Keratinocyte (primary cell): ENCODE results near the gene FOXP3. TPM values are rescaled to one million over a fixed set of nuclear protein-coding genes. Genes with fewer than 3 reads are reported as not detected.

Experiments used
- DNase-seq: peaks from one replicate; pipeline ENCODE4 v3.0.0-alpha.2; 2011; ENCODE audit warnings: low read depth, missing footprints, low spot score
- FAIRE-seq: peaks from 2 replicates; lab custom pipeline; 2011; peaks lifted over from hg19 to GRCh38; lab: Jason Lieb, UNC
- H2AFZ ChIP-seq: 2 replicates; pipeline ENCODE4 v1.6.0; 2012; ENCODE audit warnings: low read length, control low read depth, inconsistent platforms; ENCODE audit not compliant: control insufficient read depth
- H3K27ac ChIP-seq: 2 replicates; pipeline ENCODE4 v1.5.1; 2011; ENCODE audit warnings: low read length; ENCODE audit not compliant: control insufficient read depth, insufficient read depth
- H3K27me3 ChIP-seq: 3 replicates; pipeline ENCODE4 v1.6.0; 2011; ENCODE audit warnings: low read length; ENCODE audit not compliant: control insufficient read depth, insufficient read depth; ENCODE audit errors: extremely low read depth
- H3K36me3 ChIP-seq, 2 experiments: 2 replicates in 1 of 2; 3 replicates in 1 of 2; pipeline ENCODE4 v1.5.1; 2011; ENCODE audit warnings: low read length in 2 of 2, mild to moderate bottlenecking in 1 of 2; ENCODE audit not compliant: control insufficient read depth in 2 of 2, insufficient read depth in 2 of 2; ENCODE audit errors: extremely low read depth in 1 of 2
- H3K4me1 ChIP-seq: 3 replicates; pipeline ENCODE4 v1.5.1; 2011; ENCODE audit warnings: low read length; ENCODE audit not compliant: control insufficient read depth, insufficient read depth; ENCODE audit errors: extremely low read depth
- H3K4me2 ChIP-seq: 3 replicates; pipeline ENCODE4 v1.6.0; 2011; ENCODE audit warnings: low read depth, low read length; ENCODE audit not compliant: control insufficient read depth, insufficient read depth; ENCODE audit errors: extremely low read depth
- H3K4me3 ChIP-seq, 3 experiments: fragments of 200-600 bp in 1 of 3; sonication (generic) in 1 of 3; 2 replicates in 2 of 3; 3 replicates in 1 of 3; pipeline ENCODE4 v1.5.1; 2011 to 2016; ENCODE audit warnings: low read length in 3 of 3, mild to moderate bottlenecking in 3 of 3, control low read depth in 2 of 3, inconsistent platforms in 1 of 3, low read depth in 1 of 3, mixed read lengths in 1 of 3, mixed run types in 1 of 3, moderate library complexity in 1 of 3; ENCODE audit not compliant: control insufficient read depth in 2 of 3, insufficient read depth in 2 of 3; ENCODE audit errors: extremely low read depth in 1 of 3
- H3K79me2 ChIP-seq: 2 replicates; pipeline ENCODE4 v1.6.0; 2012; ENCODE audit warnings: low read length; ENCODE audit not compliant: control insufficient read depth, insufficient read depth
- H3K9ac ChIP-seq: 3 replicates; pipeline ENCODE4 v1.6.0; 2011; ENCODE audit warnings: low read length; ENCODE audit not compliant: control insufficient read depth, insufficient read depth; ENCODE audit errors: extremely low read depth
- H3K9me1 ChIP-seq: 3 replicates; pipeline ENCODE4 v1.6.0; 2011; ENCODE audit warnings: low read length; ENCODE audit not compliant: control insufficient read depth, insufficient read depth; ENCODE audit errors: extremely low read depth
- H3K9me3 ChIP-seq: 2 replicates; pipeline ENCODE4 v1.5.1; 2012; ENCODE audit warnings: low read depth, low read length; ENCODE audit not compliant: control insufficient read depth
- H4K20me1 ChIP-seq: 3 replicates; pipeline ENCODE4 v1.6.0; 2011; ENCODE audit warnings: low read length; ENCODE audit not compliant: control insufficient read depth, insufficient read depth; ENCODE audit errors: extremely low read depth
- EZH2 ChIP-seq: IDR thresholded peaks from one replicate; pipeline ENCODE4 v1.6.1; 2012; ENCODE audit warnings: inconsistent platforms, mild to moderate bottlenecking, low read length, moderate library complexity
- dilution Hi-C: fragments of 300-500 bp; cut with MboI; formaldehyde crosslinking; loops from one replicate; pipeline ENCODE4 v1.7.0; 2020; ENCODE audit warnings: low sequenced_read_pairs; ENCODE audit not compliant: extremely low pct_ligation_motif_present
- polyA plus RNA-seq, 5 experiments: library from polyadenylated mRNA; depleted of rRNA in 3 of 5; stranded (reverse) in 3 of 5; stranded (forward) in 1 of 5; unstranded in 1 of 5; fragments of >200 nt; gene quantifications; 1 replicate in 1 of 5; 2 replicates in 3 of 5; 3 replicates in 1 of 5; pipeline versions ENCODE4 v1.2.1 to v1.2.3, GENCODE V29; 2011 to 2012; ENCODE audit warnings: missing spikeins in 2 of 5, low read depth in 1 of 5, low replicate concordance in 1 of 5
- TF ChIP-seq, protein P1 (sequence below), 3 experiments: IDR thresholded peaks in 1 of 3; conservative IDR thresholded peaks in 1 of 3; optimal IDR thresholded peaks in 1 of 3; 2 replicates in 2 of 3; 3 replicates in 1 of 3; pipeline versions ENCODE3 to v1.5.1; 2011; ENCODE audit warnings: low read length in 3 of 3, mild to moderate bottlenecking in 3 of 3, moderate library complexity in 2 of 3, control low read depth in 1 of 3, inconsistent platforms in 1 of 3; ENCODE audit not compliant: insufficient read depth in 2 of 3; ENCODE audit errors: extremely low read depth in 1 of 3

FOXP3 gene
- polyA plus RNA-seq, 1 donor (not counting 4 experiments of a cell fraction or from before 2014, with no cell fraction given), result 0.05 TPM

DNA sequence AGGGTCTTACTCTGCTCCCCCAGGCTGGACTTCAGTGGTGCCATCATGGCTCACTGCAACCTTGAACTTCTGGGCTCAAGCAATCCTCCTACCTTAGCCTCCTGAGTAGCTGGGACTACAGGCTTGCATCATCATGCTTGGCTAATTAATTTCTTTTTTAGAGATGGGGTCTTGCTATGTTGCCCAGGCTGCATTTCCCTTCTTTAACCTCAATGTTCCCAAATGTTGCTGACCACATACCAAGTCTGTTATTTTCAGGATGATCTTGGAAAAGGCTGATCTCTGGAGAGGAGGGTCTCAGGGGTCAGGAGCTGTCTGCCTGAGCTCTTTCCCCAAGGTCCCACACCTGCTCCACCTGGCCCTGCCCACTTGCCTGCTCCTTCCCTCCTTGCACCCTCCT is 44.4 kb downstream of the FOXP3 start:
- no peak overlapping the region for H3K9ac ChIP-seq
- H2AFZ ChIP-seq, result no peak overlapping the region
- H3K4me1 ChIP-seq, result no peaks in the 10 kb centered on the region
- H3K4me3 ChIP-seq, result no peak overlapping the region
- no peaks in the 10 kb centered on the region for H3K9me1 ChIP-seq
- H3K4me2 ChIP-seq, result no peak overlapping the region
- DNase-seq (no peak), FAIRE-seq (no peak)
- H3K9me3 ChIP-seq, result no peaks in the 10 kb centered on the region
- H3K79me2 ChIP-seq, result no peaks in the 10 kb centered on the region
- no peaks in the 10 kb centered on the region for H4K20me1 ChIP-seq
- no peak overlapping the region for H3K27ac ChIP-seq
- TF ChIP-seq EZH2, result no peak
- TF ChIP-seq, protein P1, sequence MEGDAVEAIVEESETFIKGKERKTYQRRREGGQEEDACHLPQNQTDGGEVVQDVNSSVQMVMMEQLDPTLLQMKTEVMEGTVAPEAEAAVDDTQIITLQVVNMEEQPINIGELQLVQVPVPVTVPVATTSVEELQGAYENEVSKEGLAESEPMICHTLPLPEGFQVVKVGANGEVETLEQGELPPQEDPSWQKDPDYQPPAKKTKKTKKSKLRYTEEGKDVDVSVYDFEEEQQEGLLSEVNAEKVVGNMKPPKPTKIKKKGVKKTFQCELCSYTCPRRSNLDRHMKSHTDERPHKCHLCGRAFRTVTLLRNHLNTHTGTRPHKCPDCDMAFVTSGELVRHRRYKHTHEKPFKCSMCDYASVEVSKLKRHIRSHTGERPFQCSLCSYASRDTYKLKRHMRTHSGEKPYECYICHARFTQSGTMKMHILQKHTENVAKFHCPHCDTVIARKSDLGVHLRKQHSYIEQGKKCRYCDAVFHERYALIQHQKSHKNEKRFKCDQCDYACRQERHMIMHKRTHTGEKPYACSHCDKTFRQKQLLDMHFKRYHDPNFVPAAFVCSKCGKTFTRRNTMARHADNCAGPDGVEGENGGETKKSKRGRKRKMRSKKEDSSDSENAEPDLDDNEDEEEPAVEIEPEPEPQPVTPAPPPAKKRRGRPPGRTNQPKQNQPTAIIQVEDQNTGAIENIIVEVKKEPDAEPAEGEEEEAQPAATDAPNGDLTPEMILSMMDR (optimal IDR thresholded peaks at IDR 0.05 in 1 of 3, IDR thresholded peaks at IDR 0.05 in 1 of 3, conservative IDR thresholded peaks at IDR 0.05 in 1 of 3; ENCODE audit: extremely low read depth in 1 of 3, insufficient read depth in 2 of 3, low read length in 3 of 3), result no peak
- H3K27me3 ChIP-seq, result no peaks in the 10 kb centered on the region
- no peaks in the 10 kb centered on the region for H3K36me3 ChIP-seq
- dilution Hi-C loops, result no loop called here

DNA sequence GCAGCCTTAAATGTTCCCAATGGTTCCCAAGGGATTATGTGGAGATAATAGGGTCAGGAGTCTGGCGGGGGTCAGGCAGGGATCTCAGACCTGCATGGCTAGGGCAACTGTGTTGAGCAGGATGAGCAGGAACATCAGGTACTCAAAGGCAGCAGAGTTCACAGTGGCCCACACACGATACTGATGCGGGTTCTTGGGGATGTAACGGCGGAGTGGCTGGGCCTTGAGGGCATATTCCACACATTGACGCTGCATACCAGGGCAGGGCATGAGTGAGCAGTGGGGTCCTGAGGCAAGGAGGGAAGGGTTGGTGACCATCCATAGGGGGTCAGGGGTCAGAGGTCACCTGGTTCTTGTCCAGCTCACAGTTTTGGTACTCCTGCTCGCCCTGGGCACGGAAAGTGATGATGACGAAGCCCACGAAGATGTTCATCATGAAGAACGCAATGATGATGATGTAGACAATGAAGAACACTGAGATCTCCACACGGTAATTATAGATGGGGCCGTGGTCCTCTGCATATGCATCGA is 49.4 kb downstream of the FOXP3 start:
- H3K4me1 ChIP-seq, result no peaks in the 10 kb centered on the region
- no peak overlapping the region for H3K27ac ChIP-seq
- H3K9ac ChIP-seq, result no peak overlapping the region
- DNase-seq, result no peak
- H3K4me3 ChIP-seq, result no peak overlapping the region
- no peak for FAIRE-seq
- H3K4me2 ChIP-seq, result no peak overlapping the region
- no peaks in the 10 kb centered on the region for H3K9me3 ChIP-seq
- TF ChIP-seq EZH2, result no peak
- TF ChIP-seq, protein P1 (optimal IDR thresholded peaks at IDR 0.05 in 1 of 3, IDR thresholded peaks at IDR 0.05 in 1 of 3, conservative IDR thresholded peaks at IDR 0.05 in 1 of 3; ENCODE audit: extremely low read depth in 1 of 3, insufficient read depth in 2 of 3, low read length in 3 of 3), result no peak
- H3K9me1 ChIP-seq, result no peaks in the 10 kb centered on the region
- no peaks in the 10 kb centered on the region for H3K36me3 ChIP-seq
- no peak overlapping the region for H2AFZ ChIP-seq
- H3K27me3 ChIP-seq, result no peaks in the 10 kb centered on the region
- no peaks in the 10 kb centered on the region for H3K79me2 ChIP-seq
- dilution Hi-C loops, result no loop called here
- no peaks in the 10 kb centered on the region for H4K20me1 ChIP-seq
